Bronchial epithelial cell (primary cell): ENCODE results near the gene DNAAF5. TPM values are rescaled to one million over a fixed set of nuclear protein-coding genes. Genes with fewer than 3 reads are reported as not detected.

Experiments
- DNase-seq: peaks from one replicate; pipeline ENCODE4 v3.0.0-alpha.2; 2010; ENCODE audit warnings: low read depth
- FAIRE-seq: peaks from 2 replicates; lab custom pipeline; 2011; peaks lifted over from hg19 to GRCh38; lab: Jason Lieb, UNC
- H3K27me3 ChIP-seq: 2 replicates; pipeline ENCODE4 v1.5.1; 2011; ENCODE audit warnings: low read length; ENCODE audit not compliant: control insufficient read depth, insufficient read depth
- H3K36me3 ChIP-seq: 2 replicates; pipeline ENCODE4 v1.5.1; 2011; ENCODE audit warnings: low read length; ENCODE audit not compliant: control insufficient read depth, insufficient read depth
- H3K4me3 ChIP-seq: 2 replicates; pipeline ENCODE4 v1.5.1; 2011; ENCODE audit warnings: mild to moderate bottlenecking, low read depth, low read length, control low read depth
- total RNA-seq: library from RNA; depleted of rRNA; stranded (reverse); fragments of >200 nt; gene quantifications from 2 replicates; pipeline ENCODE4 v1.2.1, GENCODE V29; 2014
- TF ChIP-seq, protein P1 (sequence below): IDR thresholded peaks from 2 replicates; pipeline ENCODE4 v1.5.1; 2011; ENCODE audit warnings: mild to moderate bottlenecking, moderate library complexity, low read length, control low read depth, inconsistent platforms; ENCODE audit not compliant: insufficient read depth, severe bottlenecking

Gene DNAAF5
- total RNA-seq, 1 donor from 2014 or later: 9.7 TPM

DNA sequence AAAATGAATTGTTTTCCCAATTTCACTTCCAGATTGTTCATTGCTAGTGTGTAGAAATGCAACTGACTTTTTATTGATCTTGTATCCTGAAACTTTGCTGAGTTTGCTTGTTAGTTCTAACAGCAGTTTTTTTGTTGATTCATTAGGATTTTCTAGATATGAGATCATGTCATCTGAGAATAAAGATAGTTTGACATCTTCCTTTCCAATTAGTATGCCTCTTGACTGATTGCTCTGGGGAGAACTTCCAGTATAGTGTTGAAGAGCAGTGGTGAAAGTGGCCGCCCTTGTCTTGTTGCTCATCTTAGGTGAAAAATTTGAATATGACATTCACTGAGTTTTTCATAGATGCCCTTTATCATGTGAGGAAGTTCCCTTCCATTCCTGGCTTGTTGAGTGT, 93.8 kb downstream of the DNAAF5 start:
- no peak for FAIRE-seq

DNA sequence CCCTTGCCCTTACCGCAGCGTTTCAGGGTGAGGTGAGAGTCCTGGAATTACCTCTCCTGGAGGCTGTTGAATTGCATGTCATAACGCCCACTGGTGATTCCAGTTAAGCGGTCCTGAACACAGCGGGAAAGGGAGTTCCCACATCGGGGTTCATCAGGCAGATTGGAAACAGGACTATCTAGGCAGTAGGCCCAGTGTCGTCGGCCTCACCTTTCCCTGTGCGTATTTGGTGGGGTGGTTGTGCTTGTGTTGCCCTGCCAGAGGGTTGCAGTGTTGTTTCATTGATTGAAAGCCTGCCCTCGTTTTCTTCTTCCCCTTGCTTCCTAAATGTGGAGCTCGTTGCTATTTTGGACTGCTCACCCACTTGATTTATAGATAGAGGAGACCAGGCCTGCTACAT, 95.2 kb downstream of the DNAAF5 start:
- TF ChIP-seq, protein P1, sequence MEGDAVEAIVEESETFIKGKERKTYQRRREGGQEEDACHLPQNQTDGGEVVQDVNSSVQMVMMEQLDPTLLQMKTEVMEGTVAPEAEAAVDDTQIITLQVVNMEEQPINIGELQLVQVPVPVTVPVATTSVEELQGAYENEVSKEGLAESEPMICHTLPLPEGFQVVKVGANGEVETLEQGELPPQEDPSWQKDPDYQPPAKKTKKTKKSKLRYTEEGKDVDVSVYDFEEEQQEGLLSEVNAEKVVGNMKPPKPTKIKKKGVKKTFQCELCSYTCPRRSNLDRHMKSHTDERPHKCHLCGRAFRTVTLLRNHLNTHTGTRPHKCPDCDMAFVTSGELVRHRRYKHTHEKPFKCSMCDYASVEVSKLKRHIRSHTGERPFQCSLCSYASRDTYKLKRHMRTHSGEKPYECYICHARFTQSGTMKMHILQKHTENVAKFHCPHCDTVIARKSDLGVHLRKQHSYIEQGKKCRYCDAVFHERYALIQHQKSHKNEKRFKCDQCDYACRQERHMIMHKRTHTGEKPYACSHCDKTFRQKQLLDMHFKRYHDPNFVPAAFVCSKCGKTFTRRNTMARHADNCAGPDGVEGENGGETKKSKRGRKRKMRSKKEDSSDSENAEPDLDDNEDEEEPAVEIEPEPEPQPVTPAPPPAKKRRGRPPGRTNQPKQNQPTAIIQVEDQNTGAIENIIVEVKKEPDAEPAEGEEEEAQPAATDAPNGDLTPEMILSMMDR: no peak
- Histone ChIP-seq H3K4me3 (no peak overlapping the region), H3K27me3 (no peaks in the 10 kb centered on the region), H3K36me3 (peaks cover 14% of the 10 kb centered on the region)
- FAIRE-seq (no peak), DNase-seq (no peak)

More for the DNA sequence above, 93.8 kb downstream of the DNAAF5 start:
- DNase-seq: no peak
- H3K4me3 ChIP-seq: no peak overlapping the region
- TF ChIP-seq, protein P1: no peak
- peaks cover 10% of the 10 kb centered on the region for H3K36me3 ChIP-seq
- no peaks in the 10 kb centered on the region for H3K27me3 ChIP-seq

DNA sequence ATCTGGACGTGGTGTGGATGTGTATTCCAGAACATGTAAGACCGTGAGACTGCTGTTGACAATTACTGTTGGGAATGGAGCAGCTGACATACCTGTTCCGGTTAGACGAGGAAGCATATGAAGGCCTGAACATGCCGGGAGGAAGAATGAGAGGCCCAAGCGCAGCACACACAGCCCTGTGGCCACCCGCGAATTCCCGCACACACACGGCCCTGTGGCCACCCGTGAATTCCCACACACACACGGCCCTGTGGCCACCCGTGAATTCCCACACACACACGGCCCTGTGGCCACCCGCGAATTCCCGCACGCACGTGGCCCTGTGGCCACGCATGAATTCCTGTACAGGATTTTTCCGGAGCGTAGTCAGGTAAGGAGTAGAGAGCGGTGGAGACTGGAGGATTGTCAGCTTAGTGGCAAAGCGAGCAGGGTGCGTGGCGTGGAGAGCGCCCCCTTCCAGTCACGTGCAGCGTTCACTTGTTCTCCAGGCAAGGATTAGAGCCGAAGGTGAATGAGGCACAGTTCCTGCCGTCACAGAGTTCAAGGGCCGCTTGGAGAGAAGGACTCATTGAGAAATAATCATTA, 96.3 kb downstream of the DNAAF5 start:
- Histone ChIP-seq H3K36me3 (peaks cover 14% of the 10 kb centered on the region), H3K4me3 (no peak overlapping the region), H3K27me3 (no peaks in the 10 kb centered on the region)
- TF ChIP-seq, protein P1: no peak
- DNase-seq: no peak
- no peak for FAIRE-seq

DNA sequence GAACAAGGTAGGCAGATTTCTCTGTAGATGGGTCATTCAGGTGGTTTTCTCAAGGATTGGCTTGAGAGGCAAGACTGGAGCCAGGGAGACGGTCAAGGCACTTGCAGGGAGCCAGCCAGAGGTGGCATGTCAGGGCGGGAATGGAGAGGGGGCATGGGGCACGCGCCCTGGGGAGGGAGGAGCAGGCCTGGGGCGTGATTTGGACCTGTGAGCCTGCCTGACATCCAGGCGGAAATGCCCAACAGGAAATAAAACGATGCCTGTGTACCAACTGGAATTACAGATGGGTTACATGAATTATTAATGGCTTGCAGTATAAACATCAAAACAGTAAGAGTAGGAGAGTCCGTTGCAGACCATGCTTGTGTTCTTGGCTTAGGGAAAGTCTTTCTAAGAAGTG, 97.2 kb downstream of the DNAAF5 start:
- H3K27me3 ChIP-seq: no peaks in the 10 kb centered on the region
- TF ChIP-seq, protein P1: no peak
- DNase-seq (peak; percentile 26), FAIRE-seq (no peak)
- H3K4me3 ChIP-seq: no peak overlapping the region
- peaks cover 14% of the 10 kb centered on the region for H3K36me3 ChIP-seq

DNA sequence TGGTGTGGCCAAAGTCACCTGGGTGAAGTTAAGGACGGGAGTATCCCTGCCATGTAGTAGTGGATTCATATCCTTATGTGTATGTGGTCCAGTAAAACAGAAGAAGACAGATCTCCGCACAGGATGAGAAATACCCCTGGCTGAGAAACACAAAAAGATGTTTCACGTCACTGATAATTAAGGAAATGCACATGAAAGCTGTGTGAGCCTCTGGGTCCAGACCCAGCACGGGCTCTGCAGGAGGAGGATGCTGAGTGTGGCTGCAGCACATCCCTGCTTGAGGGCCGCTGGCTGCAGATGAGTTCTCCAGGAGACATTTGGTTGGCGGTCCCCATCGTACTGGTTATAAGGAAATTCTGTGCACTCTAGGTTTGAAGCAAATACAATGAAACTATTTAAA, 97.6 kb downstream of the DNAAF5 start:
- FAIRE-seq (no peak), DNase-seq (no peak)
- TF ChIP-seq, protein P1: no peak
- Histone ChIP-seq H3K36me3 (peaks cover 17% of the 10 kb centered on the region), H3K27me3 (no peaks in the 10 kb centered on the region), H3K4me3 (no peak overlapping the region)

DNA sequence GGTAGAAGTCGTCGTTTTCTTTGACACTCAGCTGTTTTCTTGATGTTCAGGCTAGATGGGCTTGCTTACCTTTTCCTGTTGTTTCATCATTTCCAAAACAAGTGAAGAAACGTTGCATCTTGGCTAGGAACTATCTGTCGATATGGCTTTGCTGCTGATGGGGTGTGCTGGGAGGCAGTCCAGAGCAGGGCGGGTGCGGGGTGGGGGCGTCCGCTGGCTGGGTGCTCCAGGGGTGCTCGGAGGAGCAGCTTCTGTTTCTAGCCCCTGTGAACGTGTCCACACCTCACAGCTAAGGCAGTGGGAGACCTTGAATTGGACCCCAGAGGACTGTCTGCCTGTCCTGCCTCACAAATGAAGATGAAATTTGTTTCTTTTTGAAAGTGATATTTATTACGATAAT, 98.2 kb downstream of the DNAAF5 start:
- peaks cover 17% of the 10 kb centered on the region for H3K36me3 ChIP-seq
- H3K27me3 ChIP-seq: no peaks in the 10 kb centered on the region
- no peak overlapping the region for H3K4me3 ChIP-seq
- TF ChIP-seq, protein P1: no peak
- DNase-seq (no peak), FAIRE-seq (no peak)
